OCI-LY3 (cell line): Measurements from ENCODE around the gene SLC35G1.

ENCODE experiments used
- CTCF ChIP-seq: fragments of 200-600, 300-600 bp; sonication (generic); IDR thresholded peaks from 2 replicates; pipeline ENCODE4 v1.5.1; 2014; ENCODE audit warnings: antibody characterized with exemption, low read length, low read depth
- EZH2phosphoT487 ChIP-seq: fragments of 200-600 bp; shearing (Covaris generic); IDR thresholded peaks from 2 replicates; pipeline ENCODE4 v1.6.1; 2018; ENCODE audit warnings: antibody characterized with exemption, mixed run types, low read depth

- TF ChIP-seq CTCF (no peak), EZH2phosphoT487 (no peak)
Observed at GRCh38 chr10:93872375-93873158, 21.2 kb upstream of the SLC35G1 start.
